Prostate gland (tissue), 2 donors: ENCODE measurements around the gene SPATA2. TPM values are rescaled to one million over a fixed set of nuclear protein-coding genes. Genes with fewer than 3 reads are reported as not detected.

Experiments
- DNase-seq: peaks from one replicate; pipeline ENCODE4 v3.0.0-alpha.2; 2019; ENCODE audit warnings: low spot score
- H3K27ac ChIP-seq, 2 donors: fragments of 200-600 bp; sonication (generic); 2 replicates each; pipeline ENCODE4 v1.5.1; 2017 to 2019
- H3K27me3 ChIP-seq: fragments of 200-600 bp; sonication (generic); replicated peaks from 2 replicates; pipeline ENCODE4 v1.5.1; 2019; ENCODE audit not compliant: insufficient read depth
- H3K36me3 ChIP-seq, 2 donors: fragments of 200-600 bp; sonication (generic); 1 replicate in 1 of 2; 2 replicates in 1 of 2; pipeline versions ENCODE4 v1.5.1 to v1.8.1; 2017 to 2019
- H3K4me1 ChIP-seq: fragments of 200-600 bp; sonication (generic); replicated peaks from 2 replicates; pipeline ENCODE4 v1.5.1; 2019
- H3K4me3 ChIP-seq, 2 donors: fragments of 200-600 bp; sonication (generic); 2 replicates each; pipeline ENCODE4 v1.5.1; 2017 to 2019
- H3K9me3 ChIP-seq: fragments of 200-600 bp; sonication (generic); 2 replicates; pipeline ENCODE4 v1.5.1; 2017
- POLR2A ChIP-seq: fragments of 450-650 bp; IDR thresholded peaks from one replicate; pipeline ENCODE4 v1.6.1; 2016; ENCODE audit warnings: antibody characterized with exemption, mild to moderate bottlenecking
- POLR2AphosphoS5 ChIP-seq: sonication (generic); formaldehyde crosslinking; IDR thresholded peaks from one replicate; pipeline ENCODE4 v1.6.1; 2017; ENCODE audit warnings: antibody characterized with exemption
- WGBS: methylation state at CpG from one replicate; pipeline ENCODE4 v1.1.5; 2018; 5-methylcytosine and 5-hydroxymethylcytosine counted together
- intact Hi-C: fragments of 100-400 bp; cut with DNase I; formaldehyde crosslinking; loops from one replicate; pipeline ENCODE4 v1.14.2; 2022
- total RNA-seq, 2 donors: library from RNA; depleted of rRNA; stranded (reverse); fragments of >200 nt; gene quantifications; one replicate each; pipeline ENCODE4 v1.1.0, GENCODE V29; 2016
- TF ChIP-seq, protein P1 (sequence below), 4 experiments: fragments of 200-600 bp in 2 of 4; fragments of 450-650 bp in 2 of 4; sonication (generic) in 2 of 4; IDR thresholded peaks; 1 replicate in 3 of 4; 2 replicates in 1 of 4; pipeline ENCODE4 v1.5.1; 2016 to 2019; ENCODE audit warnings: antibody characterized with exemption in 4 of 4, mild to moderate bottlenecking in 2 of 4, moderate library complexity in 2 of 4

SPATA2 gene
- total RNA-seq, 2 donors from 2014 or later = 9.2 to 15.2 TPM

GRCh38 chr20:49955167-49955566 is 39.8 kb upstream of the SPATA2 start:
- Histone ChIP-seq H3K4me3 (no peak overlapping the region), H3K4me1 (no peaks in the 10 kb centered on the region), H3K9me3 (no peaks in the 10 kb centered on the region), H3K27ac (no peak overlapping the region), H3K36me3 (peaks cover under 1 to 24% of the 10 kb centered on the region in 2 donors), H3K27me3 (no peaks in the 10 kb centered on the region)
- intact Hi-C loops = no loop called here
- no peak for TF ChIP-seq POLR2AphosphoS5
- no peak for TF ChIP-seq POLR2A
- TF ChIP-seq, protein P1, sequence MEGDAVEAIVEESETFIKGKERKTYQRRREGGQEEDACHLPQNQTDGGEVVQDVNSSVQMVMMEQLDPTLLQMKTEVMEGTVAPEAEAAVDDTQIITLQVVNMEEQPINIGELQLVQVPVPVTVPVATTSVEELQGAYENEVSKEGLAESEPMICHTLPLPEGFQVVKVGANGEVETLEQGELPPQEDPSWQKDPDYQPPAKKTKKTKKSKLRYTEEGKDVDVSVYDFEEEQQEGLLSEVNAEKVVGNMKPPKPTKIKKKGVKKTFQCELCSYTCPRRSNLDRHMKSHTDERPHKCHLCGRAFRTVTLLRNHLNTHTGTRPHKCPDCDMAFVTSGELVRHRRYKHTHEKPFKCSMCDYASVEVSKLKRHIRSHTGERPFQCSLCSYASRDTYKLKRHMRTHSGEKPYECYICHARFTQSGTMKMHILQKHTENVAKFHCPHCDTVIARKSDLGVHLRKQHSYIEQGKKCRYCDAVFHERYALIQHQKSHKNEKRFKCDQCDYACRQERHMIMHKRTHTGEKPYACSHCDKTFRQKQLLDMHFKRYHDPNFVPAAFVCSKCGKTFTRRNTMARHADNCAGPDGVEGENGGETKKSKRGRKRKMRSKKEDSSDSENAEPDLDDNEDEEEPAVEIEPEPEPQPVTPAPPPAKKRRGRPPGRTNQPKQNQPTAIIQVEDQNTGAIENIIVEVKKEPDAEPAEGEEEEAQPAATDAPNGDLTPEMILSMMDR (IDR thresholded peaks at IDR 0.05) = no peak
- 90% methylated on average over 3 of the region's 3 CpGs for WGBS
- DNase-seq = no peak

DNA sequence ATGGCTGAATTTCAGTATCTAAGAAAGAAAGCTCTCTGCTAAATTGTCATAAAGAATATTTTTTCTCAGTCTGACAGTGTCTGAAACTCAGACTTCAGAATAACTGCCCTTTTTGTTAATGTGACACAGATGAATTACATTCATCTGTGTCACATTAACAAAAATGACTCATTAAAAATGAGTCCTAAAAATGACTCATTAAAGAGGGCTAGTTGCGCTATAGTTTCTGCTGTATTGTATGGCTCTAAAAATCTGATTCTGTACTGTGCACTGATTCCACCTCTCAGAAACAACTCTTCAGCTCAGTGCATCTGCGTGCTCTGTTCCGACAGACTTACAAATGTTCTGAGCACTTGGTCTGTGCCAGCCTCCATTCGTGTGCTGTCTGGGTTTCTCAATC is 35.8 kb upstream of the SPATA2 start:
- Histone ChIP-seq H3K27ac (no peak overlapping the region), H3K4me3 (no peak overlapping the region), H3K27me3 (no peaks in the 10 kb centered on the region), H3K36me3 (peaks cover 11 to 44% of the 10 kb centered on the region in 2 donors), H3K4me1 (no peaks in the 10 kb centered on the region), H3K9me3 (no peaks in the 10 kb centered on the region)
- intact Hi-C loops = no loop called here
- no peak for TF ChIP-seq POLR2A
- no peak for TF ChIP-seq POLR2AphosphoS5
- TF ChIP-seq, protein P1 (IDR thresholded peaks at IDR 0.05) = no peak
- no peak for DNase-seq
- WGBS = 93% methylated on average over 4 of the region's 4 CpGs

- no peak overlapping the region for H3K4me3 ChIP-seq
- 95% methylated on average over 11 of the region's 11 CpGs for WGBS
Measured at GRCh38 chr20:49948809-49949507, 33.6 kb upstream of the SPATA2 start.

GRCh38 chr20:49948178-49948577 is 32.8 kb upstream of the SPATA2 start:
- H3K4me1 ChIP-seq = no peaks in the 10 kb centered on the region
- no peak overlapping the region for H3K27ac ChIP-seq
- intact Hi-C loops = no loop called here
- H3K36me3 ChIP-seq = peaks cover 11 to 45% of the 10 kb centered on the region in 2 donors
- TF ChIP-seq POLR2AphosphoS5 = no peak
- TF ChIP-seq, protein P1 (IDR thresholded peaks at IDR 0.05) = no peak
- no peak for TF ChIP-seq POLR2A
- H3K9me3 ChIP-seq = no peaks in the 10 kb centered on the region
- DNase-seq = no peak
- 63% methylated on average over 3 of the region's 3 CpGs for WGBS
- no peaks in the 10 kb centered on the region for H3K27me3 ChIP-seq
- no peak overlapping the region for H3K4me3 ChIP-seq

More at GRCh38 chr20:49948809-49949507, 33.6 kb upstream of the SPATA2 start:
- Histone ChIP-seq H3K4me1 (no peaks in the 10 kb centered on the region), H3K36me3 (peaks cover 11 to 46% of the 10 kb centered on the region in 2 donors), H3K27me3 (no peaks in the 10 kb centered on the region), H3K27ac (no peak overlapping the region), H3K9me3 (no peaks in the 10 kb centered on the region)
- TF ChIP-seq, protein P1 (IDR thresholded peaks at IDR 0.05) = no peak
- TF ChIP-seq POLR2A (no peak), POLR2AphosphoS5 (no peak)
- intact Hi-C loops = no loop called here
- no peak for DNase-seq
